ENCODE results near the gene WWP2.

- TF ChIP-seq POLR2A (IDR thresholded peaks at IDR 0.05) = no peak
- TF ChIP-seq CTCF (IDR thresholded peaks at IDR 0.05) = no peak
Observed at GRCh38 chr16:69821844-69822173, 59.7 kb downstream of the WWP2 start.
